ENCODE results near the gene GPR101.
"Not testable (repeated sequence)": the region's sequence is repeated elsewhere in the genome, so short reads cannot be mapped to it uniquely, and the experiment has no call there.

Gene GPR101

DNA sequence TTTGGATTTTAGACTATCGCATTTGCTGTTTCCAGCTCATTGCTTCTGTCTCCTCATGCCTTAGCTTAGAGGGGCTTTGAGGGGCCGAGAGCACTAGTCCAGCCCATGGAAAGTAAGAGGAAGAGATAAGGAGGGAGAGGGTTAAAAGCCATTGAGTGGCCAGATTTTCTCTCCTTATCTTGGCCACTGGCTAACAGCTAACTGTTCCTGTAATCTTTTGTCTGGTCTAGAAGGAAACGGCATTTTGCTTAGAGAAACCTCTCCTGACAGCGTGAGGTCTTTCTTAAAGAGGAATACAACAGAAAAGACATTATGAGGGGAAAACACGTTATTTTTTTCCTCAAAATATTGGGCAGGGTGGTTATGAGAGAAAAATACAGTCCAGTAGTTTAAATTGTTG is 7.9 kb downstream of the GPR101 start:
- DNase-seq (ENCODE audit: low spot score), result no peak

DNA sequence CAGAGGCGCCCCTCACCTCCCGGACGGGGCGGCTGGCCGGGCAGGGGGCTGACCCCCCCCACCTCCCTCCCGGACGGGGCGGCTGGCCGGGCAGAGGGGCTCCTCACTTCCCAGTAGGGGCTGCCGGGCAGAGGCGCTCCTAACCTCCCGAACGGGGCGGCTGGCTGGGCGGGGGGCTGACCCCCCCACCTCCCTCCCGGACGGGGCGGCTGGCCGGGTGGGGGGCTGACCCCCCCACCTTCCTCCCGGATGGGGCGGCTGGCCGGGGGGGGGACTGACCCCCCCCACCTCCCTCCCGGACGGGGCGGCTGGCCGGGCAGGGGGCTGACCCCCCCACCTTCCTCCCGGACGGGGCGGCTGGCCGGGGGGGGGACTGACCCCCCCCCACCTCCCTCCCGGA is 33.6 kb downstream of the GPR101 start:
- DNase-seq (ENCODE audit: low spot score), result not testable (repeated sequence)

DNA sequence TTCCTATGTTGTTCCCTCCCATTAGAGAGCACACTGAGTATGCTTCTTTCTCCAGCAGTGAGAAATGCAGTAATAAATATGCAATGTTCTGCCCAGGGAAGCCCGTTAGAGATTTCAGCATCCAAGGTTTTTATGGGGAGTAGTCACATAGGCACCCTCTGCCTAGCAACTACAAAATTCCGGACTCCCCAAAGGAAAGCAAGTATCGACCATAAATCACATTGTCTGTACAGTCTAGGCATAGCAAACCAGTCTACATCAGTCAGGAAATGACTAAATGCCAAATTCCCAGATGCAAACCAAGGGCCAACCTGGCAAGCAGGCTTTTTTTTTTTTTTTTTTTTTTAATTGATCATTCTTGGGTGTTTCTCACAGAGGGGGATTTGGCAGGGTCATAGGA is 34.8 kb downstream of the GPR101 start:
- no peak for DNase-seq (ENCODE audit: low spot score)

Measured in iPS-NIHi11 (cell line).